Activated CD4-positive, alpha-beta T cell treated with anti-CD3 and anti-CD28 coated beads, Interleukin-2, amount 50 U/mL, for 1 hour (primary cell): ENCODE results near the gene PAF1.

ENCODE experiments used
- DNase-seq: peaks from one replicate; pipeline ENCODE4 v3.0.0-alpha.2; 2020

PAF1 gene

GRCh38 chr19:39405261-39405957 lies 14.5 kb upstream of the PAF1 start:
- DNase-seq, result no peak

- peak; percentile 98 for DNase-seq
Observed at GRCh38 chr19:39403331-39404312, 12.7 kb upstream of the PAF1 start.

GRCh38 chr19:39402346-39403300 lies 11.7 kb upstream of the PAF1 start:
- peak; percentile 84 for DNase-seq

- peak; percentile 86 for DNase-seq
Observed at GRCh38 chr19:39401549-39402345, 10.8 kb upstream of the PAF1 start.

- no peak for DNase-seq
Observed at GRCh38 chr19:39401070-39401548, 10.2 kb upstream of the PAF1 start.

- DNase-seq, result no peak
Observed at GRCh38 chr19:39400061-39400460, 9.2 kb upstream of the PAF1 start.

GRCh38 chr19:39399668-39400050 lies 8.8 kb upstream of the PAF1 start:
- no peak for DNase-seq

GRCh38 chr19:39398297-39398864 lies 7.5 kb upstream of the PAF1 start:
- peak; percentile 51 for DNase-seq

- peak; percentile 97 for DNase-seq
Observed at GRCh38 chr19:39397360-39398296, 6.7 kb upstream of the PAF1 start.

GRCh38 chr19:39390451-39390750 lies 505 bp downstream of the PAF1 start:
- DNase-seq, result peak; percentile 82

GRCh38 chr19:39389631-39390414 lies 1.1 kb downstream of the PAF1 start:
- no peak for DNase-seq

GRCh38 chr19:39388657-39389056 lies 2.2 kb downstream of the PAF1 start:
- no peak for DNase-seq

GRCh38 chr19:39386557-39386956 lies 4.3 kb downstream of the PAF1 start:
- DNase-seq, result no peak

- DNase-seq, result no peak
Observed at GRCh38 chr19:39385629-39386411, 5.1 kb downstream of the PAF1 start.

GRCh38 chr19:39384839-39385568 lies 5.9 kb downstream of the PAF1 start:
- no peak for DNase-seq

- no peak for DNase-seq
Observed at GRCh38 chr19:39382991-39383828, 7.7 kb downstream of the PAF1 start.
